Upper lobe of left lung (tissue), 4 donors: Measurements from ENCODE around the gene CELA1.

Experiments used
- CTCF ChIP-seq, 6 experiments: fragments of 450-650 bp in 4 of 6; fragments of 200-600 bp in 2 of 6; sonication (generic) in 2 of 6; IDR thresholded peaks; one replicate each; pipeline ENCODE4 v1.5.1; 2016 to 2019; ENCODE audit warnings: antibody characterized with exemption in 6 of 6
- POLR2AphosphoS5 ChIP-seq, 2 donors: sonication (generic); formaldehyde crosslinking; IDR thresholded peaks; one replicate each; pipeline ENCODE4 v1.5.1; 2017; ENCODE audit warnings: antibody characterized with exemption in 2 of 2

DNA sequence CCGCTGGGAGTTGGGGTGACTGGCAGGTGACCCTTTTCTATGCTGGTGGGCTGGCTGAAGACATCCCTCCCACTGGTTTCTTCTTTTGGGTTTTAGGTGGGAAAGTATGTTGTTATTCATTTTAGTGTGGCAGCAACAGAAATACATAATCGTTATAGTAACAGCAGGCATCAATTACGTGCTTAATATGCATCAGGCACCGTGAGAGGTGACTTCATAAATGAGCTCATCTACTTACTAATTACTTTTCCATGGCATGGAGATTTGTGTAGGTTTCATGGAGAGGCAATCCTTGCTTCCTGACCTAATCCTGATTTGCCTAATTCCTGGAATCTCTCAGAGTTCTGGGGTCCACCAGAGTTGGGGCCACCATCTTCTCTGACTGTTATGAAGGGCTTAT lies 13.4 kb upstream of the CELA1 start:
- no peak for TF ChIP-seq CTCF (IDR thresholded peaks at IDR 0.05)
- TF ChIP-seq POLR2AphosphoS5 (IDR thresholded peaks at IDR 0.05) = no peak
